HG03060 (cell line): ENCODE measurements around the gene CLCNKA.
"Not testable (repeated sequence)": the region's sequence is repeated elsewhere in the genome, so short reads cannot be mapped to it uniquely, and the experiment has no call there.

Experiments used
- ATAC-seq: cut with Tn5 transposase; IDR thresholded peaks from one replicate; pipeline ENCODE4 v1.9.1; 2021; ENCODE audit warnings: low read depth, moderate number of reproducible peaks; ENCODE audit not compliant: unreplicated experiment

The CLCNKA gene

GRCh38 chr1:15997076-15997585 lies 24.7 kb upstream of the CLCNKA start:
- ATAC-seq = no peak

GRCh38 chr1:15997637-15998280 lies 24.1 kb upstream of the CLCNKA start:
- no peak for ATAC-seq

- ATAC-seq = no peak
These were observed 22.9 kb upstream of the CLCNKA start for GRCh38 chr1:15998929-15999328.

- ATAC-seq = not testable (repeated sequence)
These were observed 20.6 kb upstream of the CLCNKA start for GRCh38 chr1:16001274-16001673.

DNA sequence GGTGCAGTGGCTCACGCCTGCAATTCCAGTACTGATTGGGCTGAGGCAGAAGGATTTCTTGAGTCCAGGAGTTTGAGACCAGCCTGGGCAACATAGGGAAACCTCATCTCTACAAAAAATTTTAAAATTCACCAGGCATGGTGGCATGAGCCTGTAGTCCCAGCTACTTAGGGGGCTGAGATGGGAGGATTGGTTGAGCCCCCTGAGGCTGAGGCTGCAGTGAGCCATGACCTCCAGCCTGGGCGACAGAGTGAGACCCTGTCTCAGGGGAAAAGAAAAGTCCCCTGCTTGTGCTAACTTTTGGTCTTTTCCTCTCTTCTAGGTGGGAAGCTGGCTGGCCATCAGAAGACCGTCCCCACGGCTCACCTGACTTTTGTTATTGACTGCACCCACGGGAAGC lies 16.2 kb upstream of the CLCNKA start:
- no peak for ATAC-seq

- no peak for ATAC-seq
These were observed 15.8 kb upstream of the CLCNKA start for GRCh38 chr1:16006010-16006409.

DNA sequence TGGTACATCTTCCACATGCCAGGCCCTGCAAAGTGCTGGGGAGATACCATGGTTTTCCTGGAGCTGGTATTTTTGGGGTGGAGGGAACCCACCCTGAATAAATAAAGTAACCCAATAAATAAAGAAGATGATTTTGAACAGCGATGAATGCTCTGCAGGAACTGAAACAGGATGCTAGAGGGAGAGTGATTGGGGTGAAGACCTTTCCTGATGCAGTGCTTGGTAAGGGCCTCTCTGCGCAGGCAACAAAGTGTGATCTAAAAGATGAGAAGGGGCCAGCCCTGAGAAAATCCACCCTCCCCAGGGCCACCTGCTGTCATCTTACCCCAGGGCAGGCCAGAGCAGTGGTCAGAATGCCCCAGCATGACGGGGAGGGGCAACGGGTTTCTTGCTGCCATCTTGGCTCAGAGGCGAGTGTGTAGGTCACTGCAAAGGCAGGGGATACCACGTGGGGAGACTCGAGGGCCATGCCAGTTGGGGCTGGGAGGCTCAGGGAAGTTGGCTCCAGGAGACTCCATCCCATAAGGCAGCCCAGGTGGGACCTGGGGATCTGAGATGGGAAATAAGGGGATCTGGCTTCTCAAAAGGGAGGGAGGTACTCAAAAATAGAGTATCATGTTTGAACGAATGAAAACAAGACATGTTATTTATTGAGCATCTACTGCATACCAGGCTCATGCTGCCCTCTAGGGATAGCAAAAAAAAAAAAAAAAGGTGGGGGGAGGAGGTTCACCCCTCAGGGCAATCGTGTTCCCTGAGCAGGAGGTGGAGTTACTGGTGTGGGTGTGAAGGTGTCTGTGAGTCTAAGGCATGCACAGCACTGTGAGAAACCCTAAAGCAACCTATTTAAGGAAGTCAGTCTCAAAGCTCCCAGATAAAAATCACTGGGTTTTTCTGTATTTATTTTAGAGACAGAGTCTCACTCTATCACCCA lies 15.0 kb upstream of the CLCNKA start:
- no peak for ATAC-seq

GRCh38 chr1:16007671-16008341 lies 14.0 kb upstream of the CLCNKA start:
- no peak for ATAC-seq

- no peak for ATAC-seq
These were observed 12.8 kb upstream of the CLCNKA start for GRCh38 chr1:16009030-16009460.

DNA sequence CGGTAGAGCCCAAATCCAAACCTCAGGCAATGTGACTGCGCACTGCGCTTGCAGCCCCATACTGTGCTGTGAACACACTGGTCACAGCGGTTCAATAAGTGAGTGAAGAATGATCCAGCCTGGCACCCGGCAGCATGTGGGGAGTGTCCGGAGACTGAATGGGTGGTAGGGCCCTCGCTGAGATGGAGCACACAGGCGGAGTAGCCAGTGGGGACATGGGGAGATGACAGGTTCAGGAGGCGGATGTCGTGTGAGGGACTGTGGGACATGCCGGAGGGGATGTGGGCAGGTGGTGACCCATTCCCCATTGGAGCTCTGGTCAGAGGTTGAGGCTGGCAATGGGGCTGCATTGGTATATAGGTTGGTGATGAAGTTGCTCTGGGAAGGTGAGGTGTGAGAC lies 12.2 kb upstream of the CLCNKA start:
- no peak for ATAC-seq

DNA sequence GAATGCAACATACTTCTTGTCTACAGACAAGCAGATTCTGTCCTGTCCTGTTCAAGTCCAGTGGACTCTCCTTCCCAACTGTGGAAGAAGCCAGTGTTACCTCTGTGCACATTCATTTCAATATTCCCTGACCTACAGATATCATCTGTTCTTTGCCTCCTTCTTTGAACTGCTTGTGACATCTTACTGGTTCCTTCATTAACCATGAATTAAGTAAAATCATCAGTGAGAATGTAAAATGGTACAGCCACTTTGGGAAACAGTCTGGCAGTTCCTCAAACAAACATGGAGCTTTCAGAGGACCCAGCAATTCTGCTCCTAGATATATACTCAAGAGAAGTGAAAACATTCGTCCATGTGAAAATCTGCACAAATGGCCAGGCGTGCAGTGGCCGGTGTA lies 11.0 kb upstream of the CLCNKA start:
- no peak for ATAC-seq

DNA sequence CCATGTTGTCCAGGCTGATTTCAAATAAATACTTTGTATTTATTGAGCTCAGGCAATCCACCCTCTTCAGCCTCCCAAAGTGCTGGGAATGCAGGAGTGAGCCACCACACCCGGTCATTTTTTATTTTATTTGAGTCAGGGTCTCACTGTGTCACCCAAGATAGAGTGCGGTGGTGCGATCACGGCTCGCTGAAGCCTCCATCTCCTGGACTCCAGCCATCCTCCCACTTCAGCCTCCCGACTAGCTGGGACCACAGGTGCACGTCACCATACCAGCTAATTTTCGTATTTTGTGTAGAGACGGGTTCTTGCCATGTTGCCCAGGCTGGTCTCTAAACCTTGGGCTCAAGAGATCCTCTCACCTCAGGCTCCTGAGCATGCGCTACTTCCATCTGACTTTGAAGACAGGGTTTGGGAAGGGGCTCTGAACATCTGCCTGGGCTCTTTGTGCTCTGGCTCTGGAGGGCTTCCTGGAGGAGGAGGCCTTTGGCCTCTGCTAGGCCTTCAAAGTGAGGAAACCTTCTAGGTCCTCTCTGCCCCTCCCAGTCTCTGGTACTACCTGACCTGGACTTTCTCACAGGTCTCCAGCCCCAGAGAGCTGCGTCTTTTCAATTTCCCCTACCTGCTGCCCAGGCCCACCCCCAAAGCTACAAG lies 9.8 kb upstream of the CLCNKA start:
- ATAC-seq = no peak

DNA sequence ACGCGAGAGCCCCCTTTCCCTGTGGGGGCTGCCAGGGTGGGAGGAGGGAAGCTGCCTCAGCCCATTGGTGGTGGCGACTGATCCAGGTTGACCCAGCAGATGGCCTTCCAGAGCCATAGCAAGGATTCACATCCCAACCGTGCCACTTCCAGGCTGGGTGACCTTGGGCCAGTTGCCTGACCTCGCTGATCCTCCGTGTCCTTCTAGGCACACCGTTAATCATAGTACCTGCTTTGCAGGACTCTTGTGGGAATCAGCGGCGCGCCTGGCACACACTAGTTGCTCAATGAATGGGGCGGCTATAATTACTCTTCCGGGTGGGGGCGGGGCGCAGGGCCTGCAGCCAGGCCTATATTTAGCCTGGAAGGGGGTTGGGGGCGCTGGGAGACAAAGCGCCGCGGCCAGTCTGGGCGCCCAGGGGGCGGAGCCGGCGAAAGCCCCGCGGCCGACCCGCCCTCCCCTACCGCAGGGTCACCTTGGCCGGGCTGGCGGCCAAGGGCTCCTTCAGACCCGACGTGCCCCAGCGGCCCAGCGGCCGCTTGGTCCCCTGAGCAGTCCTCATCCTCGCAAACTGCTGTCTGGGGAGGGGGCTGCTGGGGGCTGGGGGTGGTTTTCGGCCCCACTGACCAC lies 9.1 kb upstream of the CLCNKA start:
- no peak for ATAC-seq

DNA sequence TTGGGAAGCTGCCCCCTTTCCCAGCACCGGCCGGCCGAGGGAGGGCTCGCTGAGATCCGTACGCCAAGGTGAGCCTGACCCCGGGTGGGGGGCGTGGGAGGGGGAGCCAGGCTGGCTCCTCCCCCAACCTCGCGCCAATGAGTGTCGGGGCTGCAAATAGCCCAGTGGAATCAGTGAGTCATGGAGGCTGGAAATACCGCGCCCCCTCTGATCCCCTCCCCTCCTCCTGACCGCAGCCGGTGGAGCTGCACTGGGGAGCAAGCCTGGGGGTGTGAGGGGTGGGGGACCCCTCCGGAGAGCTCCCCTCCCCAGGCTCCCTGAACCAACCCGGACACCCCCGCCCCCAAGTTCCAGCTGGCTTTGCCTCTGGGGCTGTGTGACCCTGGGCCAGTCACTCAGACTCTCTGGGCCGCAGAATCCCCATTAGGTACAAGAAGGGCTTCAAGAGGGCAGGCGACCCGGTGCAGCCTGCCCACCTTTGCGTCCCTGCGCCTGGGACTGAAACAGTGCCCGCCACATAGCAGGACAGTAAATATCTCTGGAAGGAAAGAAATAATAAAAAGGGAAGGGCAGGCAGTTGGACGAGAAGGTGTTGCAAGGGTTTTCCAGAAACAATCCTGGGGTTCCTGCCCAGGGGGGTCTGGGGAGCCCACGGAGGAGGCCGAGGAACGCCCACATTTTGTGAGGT lies 8.5 kb upstream of the CLCNKA start:
- ATAC-seq = no peak

- ATAC-seq = no peak
These were observed 8.0 kb upstream of the CLCNKA start for GRCh38 chr1:16013908-16014258.

GRCh38 chr1:16014509-16015482 lies 7.0 kb upstream of the CLCNKA start:
- no peak for ATAC-seq

- no peak for ATAC-seq
These were observed 6.3 kb upstream of the CLCNKA start for GRCh38 chr1:16015491-16015890.
